ENCODE data around the gene KDM2B.
A peak's percentile ranks its signal among the peaks of the same experiment; 100 is the strongest.
"Not testable (repeated sequence)": the region's sequence is repeated elsewhere in the genome, so short reads cannot be mapped to it uniquely, and the experiment has no call there.

Gene KDM2B

DNA sequence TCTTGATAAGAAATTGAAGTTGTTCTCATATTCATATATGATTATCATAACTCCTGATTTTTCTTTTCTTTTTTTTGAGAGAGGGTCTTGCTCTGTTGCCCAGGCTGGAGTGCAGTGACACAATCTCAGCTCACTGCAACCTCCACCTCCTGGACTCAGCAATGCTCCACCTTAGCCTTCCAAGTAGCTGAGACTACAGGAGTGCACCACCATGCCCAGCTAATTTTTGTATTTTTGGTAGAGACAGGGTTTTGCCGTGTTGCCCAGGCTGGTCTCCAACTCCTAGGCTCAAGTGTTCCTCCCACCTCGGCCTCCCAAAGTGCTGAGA lies 2.5 kb upstream of the KDM2B start:
- DNase-seq, result not testable (repeated sequence)

GRCh38 chr12:121582583-121583333 lies 1.9 kb upstream of the KDM2B start:
- DNase-seq, result no peak

DNA sequence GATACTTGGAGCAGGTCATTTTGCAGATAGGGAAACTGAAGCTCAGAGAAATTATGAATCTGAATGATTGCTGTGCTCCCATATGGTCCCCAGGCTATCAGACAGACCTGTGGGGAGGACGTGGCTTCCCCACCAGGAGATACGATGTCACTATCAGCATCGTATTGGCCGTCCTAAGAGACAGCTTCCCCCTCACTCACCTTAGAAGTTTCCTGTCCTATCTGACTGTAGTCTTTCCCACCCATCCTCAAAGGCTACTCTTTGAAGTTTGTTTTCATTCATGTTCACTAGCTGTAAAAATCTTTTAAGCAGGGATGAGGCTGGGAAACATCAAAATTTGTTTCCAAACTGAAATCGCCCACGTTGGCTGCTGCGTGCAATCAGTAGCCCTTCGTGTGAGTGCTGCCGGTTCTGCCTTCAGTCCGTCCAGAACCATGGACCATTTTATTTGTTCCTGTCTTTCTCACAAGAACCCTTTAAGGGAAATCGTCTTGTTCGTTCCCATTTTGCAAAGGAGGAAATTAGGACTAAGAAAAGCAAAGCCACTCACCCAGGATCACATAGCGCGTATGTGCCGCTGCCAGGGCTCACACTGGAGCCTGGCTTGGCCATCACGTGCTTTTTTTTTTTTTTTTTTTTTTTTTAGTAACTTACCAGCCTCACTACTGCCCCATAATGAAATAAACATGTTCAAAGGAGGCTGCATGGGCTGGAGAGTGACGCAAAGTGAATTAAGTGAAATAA lies 1.0 kb upstream of the KDM2B start:
- DNase-seq, result no peak

DNA sequence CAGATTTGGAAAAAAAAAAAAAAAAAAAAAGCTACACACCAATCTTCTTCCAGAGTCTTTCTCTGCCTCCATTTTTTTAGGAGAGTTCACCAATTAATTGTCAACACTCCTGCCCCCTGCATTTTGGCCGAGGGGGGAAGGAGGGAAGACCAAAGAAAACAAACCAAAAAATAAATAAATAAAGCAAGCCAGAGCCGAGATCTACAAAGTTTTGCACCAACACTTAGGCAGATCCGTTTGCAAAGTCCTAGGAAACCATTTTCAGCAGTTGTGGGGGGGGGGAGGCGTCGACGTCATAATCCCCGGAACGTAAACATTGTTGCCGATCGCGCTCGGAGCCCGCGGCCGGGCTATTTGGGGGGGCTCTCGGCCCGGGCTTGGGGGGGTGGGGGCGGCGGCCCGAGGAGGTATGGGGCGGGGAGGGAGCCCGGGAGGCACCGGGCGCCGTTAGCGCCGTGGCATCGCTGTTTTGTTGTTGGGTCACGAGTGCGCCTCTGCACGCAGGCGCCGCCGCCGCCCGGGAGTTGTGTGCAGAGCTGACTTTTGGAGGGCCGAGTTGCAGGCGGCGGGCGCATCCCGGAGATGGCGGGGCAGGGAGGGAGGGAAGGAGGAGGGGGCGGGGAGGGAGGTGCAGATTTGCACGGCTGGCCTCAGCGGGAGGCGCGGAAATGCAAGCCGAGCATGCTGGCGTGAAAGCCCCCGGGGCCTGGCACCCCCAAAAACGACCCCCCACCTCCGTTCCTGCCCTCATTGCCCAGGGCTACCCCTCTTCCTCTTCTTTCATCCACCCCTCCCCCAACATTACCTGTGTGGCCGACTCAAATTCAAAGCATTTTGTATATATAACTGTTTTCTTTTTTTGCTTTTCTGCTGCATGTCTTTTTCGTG lies 598 bp downstream of the KDM2B start:
- peak; percentile 86 for DNase-seq

GRCh38 chr12:121579190-121579791 lies 1.5 kb downstream of the KDM2B start:
- no peak for DNase-seq

DNA sequence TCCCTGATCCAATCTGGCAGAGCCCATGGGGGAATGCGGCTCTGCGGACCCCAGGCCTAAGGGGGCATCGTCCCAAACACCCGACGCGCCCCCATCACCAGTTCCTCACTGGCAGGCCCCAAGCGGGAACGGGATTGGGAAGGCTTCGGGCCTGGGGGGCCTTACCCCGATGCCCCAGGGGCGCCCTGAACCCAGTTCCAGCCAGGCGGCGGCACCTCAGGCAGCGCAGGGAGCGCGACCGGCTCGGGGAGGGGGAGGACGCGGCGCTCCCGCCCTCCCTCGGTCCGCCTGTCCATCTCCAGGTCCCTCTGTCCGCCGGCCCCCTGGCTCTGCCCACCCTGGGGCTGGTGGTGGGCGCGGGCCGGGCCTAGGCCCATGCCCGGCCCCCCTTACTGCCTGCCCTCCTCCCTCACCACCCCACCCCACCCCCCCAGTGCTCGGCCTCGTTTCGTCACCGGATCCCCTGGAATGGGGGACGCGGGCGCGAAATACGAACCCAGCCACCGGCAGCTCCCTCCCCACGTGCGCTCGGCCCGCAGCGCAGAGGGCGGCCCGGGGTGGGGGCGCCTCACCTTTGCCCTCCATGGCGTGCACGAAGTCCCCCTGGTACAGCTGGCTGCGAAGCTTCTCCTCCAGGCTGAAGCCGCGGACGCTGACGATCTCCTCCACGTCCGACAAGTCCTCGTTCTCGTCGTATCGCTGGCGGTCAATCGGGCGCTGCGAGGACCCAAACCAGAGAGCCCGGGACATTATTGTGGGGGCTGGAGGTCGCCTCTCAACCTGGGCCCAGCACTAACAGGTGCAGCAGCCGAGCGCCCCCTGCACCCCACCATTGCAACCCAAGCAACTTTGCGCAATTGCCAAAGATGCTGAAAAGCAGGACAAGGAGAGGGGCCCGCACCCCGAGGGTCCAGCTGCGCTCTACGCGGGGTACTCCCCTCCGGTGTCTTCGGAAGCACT lies 2.3 kb downstream of the KDM2B start:
- peak; percentile 81 for DNase-seq

DNA sequence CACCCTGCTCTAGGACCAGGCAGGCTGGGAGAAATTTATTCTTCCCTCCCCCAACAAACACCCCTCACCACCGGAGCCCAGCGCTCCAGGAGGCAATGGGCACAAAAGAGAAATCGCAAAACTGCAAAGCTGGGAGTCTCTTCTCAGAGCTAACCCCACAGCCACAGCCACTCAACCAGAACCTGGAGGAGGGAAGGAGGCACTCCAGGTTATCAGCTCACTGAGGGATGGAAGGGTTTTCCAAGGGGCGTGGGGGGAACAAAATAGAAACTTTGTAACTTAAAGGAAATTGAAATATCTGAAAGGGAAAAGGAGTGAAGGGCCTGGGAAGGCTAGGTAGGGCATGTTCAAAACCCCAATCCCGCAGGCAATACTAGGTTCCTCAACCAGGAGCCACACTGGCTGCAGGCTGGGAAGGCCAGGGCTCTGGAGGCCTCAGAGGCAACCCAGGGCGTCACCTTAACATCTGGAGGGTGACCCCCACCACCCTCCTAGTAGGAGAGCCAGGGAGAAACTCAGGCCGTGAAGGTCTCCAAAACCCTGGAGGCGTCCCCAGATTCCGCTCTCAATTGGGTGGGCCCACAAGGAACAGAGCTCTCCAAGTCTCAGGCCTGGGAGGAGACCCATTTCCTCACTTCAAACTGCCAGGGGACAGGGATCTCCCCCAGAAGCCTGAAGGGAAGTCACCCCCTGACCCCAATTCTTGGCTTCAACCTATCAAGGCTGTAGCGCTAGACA lies 3.2 kb downstream of the KDM2B start:
- no peak for DNase-seq

- no peak for DNase-seq
Observed at GRCh38 chr12:121576851-121577391, 3.9 kb downstream of the KDM2B start.

GRCh38 chr12:121575952-121576625 lies 4.7 kb downstream of the KDM2B start:
- no peak for DNase-seq

GRCh38 chr12:121575051-121575450 lies 5.8 kb downstream of the KDM2B start:
- DNase-seq, result no peak

- no peak for DNase-seq
Observed at GRCh38 chr12:121574025-121574424, 6.8 kb downstream of the KDM2B start.

DNA sequence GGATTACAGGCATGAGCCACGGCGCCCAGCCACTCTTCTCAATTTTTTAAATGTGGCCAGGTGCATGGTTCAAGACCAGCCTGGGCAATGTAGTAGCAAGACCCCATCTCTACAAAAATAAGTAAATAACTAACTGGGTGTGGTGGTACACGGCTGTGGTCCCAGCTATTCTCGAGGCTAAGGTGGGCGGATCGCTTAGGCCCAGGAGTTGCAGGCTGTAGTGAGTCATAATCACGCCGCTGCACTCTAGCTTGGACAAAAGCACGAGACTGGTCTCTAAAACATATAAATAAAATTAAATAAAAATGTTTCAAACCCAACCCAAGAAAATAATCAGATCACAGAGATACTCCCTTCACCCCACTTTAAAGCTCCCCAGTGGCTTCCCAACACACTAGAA lies 8.9 kb downstream of the KDM2B start:
- no peak for DNase-seq

DNA sequence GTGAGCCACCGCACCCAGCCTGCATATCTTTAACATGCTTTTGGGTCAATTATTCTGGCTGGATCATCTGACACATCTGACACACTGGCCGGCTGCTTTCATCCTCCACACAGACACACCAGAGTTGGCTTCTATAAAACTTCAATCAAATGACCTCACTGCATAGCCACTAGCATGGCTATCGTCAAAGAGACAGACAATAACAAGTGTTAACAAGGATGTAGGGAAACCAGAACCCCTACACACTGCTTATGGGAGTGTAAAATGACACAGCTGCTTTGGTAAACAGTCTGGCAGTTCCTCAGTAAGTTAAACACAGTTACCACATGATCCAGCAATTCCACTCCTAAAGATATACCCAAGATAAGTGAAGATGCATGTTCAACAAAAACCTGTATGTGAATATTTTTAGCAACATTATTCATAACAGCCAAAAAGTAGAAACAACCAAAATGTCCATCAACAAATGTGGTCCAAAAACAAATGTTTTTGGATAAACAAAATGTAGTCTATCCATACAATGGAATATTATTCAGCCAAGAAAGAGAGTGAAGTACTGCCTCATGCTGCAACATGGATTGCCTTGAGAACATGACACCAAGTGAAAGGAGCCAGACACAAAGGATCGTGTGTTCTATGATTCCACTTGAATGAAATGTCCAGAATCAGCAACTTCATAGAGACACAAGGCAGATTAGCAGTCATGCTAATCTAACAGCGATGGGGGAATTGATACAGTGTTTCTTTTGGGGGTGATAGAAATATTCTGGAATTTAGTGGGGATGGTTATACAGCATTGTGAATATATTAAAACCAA lies 10.1 kb downstream of the KDM2B start:
- DNase-seq, result no peak

DNA sequence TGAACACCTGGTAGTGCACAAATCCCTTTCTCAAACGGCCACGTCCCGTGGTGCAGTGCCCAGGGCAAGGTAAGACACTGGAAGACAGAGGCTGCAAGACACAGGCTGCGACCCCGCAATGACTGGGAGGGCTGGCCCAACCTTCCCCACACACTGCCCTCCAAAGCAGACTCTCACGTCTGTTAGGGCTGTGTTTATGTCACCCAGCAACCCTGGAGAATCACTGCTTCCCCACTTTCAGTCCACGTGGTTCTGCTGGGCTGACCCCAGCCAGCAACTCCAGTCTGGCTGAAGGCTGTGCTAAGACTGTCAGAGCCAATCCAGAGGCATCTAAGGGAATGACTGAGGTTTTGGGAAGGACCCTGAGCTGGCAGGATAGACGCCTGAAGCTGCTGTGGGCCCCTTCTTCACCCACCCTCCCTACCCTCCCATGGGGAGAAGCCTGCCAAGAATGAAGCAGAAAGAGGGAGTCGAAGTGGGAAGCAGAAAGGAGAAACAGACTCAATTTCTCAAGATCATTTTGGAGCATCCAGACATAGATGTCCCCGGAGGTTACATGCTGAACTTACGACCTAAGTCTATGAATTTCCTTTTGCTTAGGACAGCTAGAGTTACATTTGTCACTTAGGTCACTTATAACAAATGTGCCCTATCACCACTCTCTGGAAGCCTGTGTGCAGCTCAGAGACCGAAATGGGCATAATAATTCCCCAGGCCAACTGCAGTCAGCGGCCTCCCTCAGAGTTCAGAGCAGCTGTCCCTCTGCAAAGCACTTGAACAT lies 11.7 kb downstream of the KDM2B start:
- no peak for DNase-seq

DNA sequence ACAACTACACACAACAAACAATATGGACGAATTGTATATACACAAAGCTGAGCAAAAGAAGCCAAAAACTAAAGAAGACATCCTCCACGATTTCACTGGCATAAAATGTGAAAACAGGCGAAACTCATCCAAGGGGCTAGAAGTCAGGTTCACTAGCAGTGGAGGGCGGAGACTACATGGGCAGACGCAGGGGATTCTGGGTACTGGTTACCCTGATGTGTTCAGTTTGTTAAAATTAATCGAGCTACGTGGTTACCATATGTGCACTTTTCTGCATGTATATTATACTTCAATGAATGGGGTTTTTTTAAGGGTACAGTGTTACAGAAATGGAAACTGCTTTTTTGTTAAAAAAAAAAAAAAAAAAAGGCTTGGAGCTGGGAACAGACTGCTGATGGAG lies 12.3 kb downstream of the KDM2B start:
- no peak for DNase-seq

- DNase-seq, result no peak
Observed at GRCh38 chr12:121565076-121565475, 15.7 kb downstream of the KDM2B start.

GRCh38 chr12:121562488-121562887 lies 18.3 kb downstream of the KDM2B start:
- DNase-seq, result no peak

DNA sequence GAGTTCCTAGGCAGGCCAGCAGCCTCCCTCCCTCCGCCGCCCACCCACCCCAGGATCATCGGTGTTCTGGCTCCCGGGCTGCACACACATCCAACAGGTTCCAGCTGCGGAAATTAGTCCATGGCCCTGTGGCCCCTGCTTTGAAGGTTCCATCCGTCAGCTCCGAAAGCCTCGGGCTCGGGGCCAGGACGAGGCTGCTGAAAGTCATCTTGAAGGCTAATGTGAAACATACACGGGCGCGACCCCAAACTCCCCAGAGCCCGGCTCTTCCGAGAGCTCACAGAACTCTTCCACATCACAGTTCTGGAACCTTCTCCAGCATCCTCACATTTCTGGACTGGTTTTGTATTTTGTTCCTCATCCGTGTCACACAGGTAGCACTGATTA lies 19.8 kb downstream of the KDM2B start:
- no peak for DNase-seq

Data from activated CD8-positive, alpha-beta memory T cell treated with anti-CD3 and anti-CD28 coated beads for 24 hours (primary cell).